Activated T-helper 1 cell treated with anti-CD3 and anti-CD28 coated beads, Interleukin-12 subunit alpha, Interleukin-12 subunit beta, Interleukin-2, Interleukin-4 antibody, amounts not matched to agents 30 ng/mL and 10 ng/mL and 1 ng/mL, durations not matched to agents 14 hours and 24 hours and 36 hours (primary cell): Measurements from ENCODE around the gene SEMA5A. TPM values are rescaled to one million over a fixed set of nuclear protein-coding genes. Genes with fewer than 3 reads are reported as not detected.
A peak's percentile ranks its signal among the peaks of the same experiment; 100 is the strongest.

Experiments
- DNase-seq: peaks from one replicate; pipeline ENCODE4 v3.0.0; 2021; ENCODE audit warnings: low spot score
- H3K27ac Mint-ChIP-seq: one replicate; pipeline ENCODE4 v1.8.0; 2021; ENCODE audit warnings: mild to moderate bottlenecking, mixed read lengths
- H3K27me3 Mint-ChIP-seq: one replicate; pipeline ENCODE4 v1.8.0; 2022; ENCODE audit warnings: mild to moderate bottlenecking, moderate library complexity, mixed read lengths; ENCODE audit not compliant: insufficient read depth
- H3K36me3 Mint-ChIP-seq: one replicate; pipeline ENCODE4 v1.8.0; 2021; ENCODE audit warnings: low read depth, mixed read lengths
- H3K4me1 Mint-ChIP-seq: one replicate; pipeline ENCODE4 v1.8.0; 2021; ENCODE audit warnings: low read depth, mixed read lengths
- H3K4me3 Mint-ChIP-seq: one replicate; pipeline ENCODE4 v1.8.0; 2021; ENCODE audit warnings: mild to moderate bottlenecking, moderate library complexity, mixed read lengths
- H3K9me3 Mint-ChIP-seq: one replicate; pipeline ENCODE4 v1.8.0; 2021; ENCODE audit warnings: mixed read lengths
- intact Hi-C: fragments of 100-400 bp; cut with micrococcal nuclease; formaldehyde crosslinking; loops from one replicate; pipeline ENCODE4 v1.15.1; 2024
- total RNA-seq: library from RNA; stranded (reverse); gene quantifications from 2 replicates; pipeline ENCODE4 v1.2.3, GENCODE V29; 2022

The SEMA5A gene
- total RNA-seq: 0.12 TPM in 1 of 2 replicates, not detected in the other

GRCh38 chr5:9545992-9546851 lies at the start of gene SEMA5A:
SEMA5A (minus strand) TSS chr5:9546075; CDS start chr5:9379946, 166,129 bp downstream.
- no peaks in the 10 kb centered on the region for H3K4me1 Mint-ChIP-seq
- no peaks in the 10 kb centered on the region for H3K9me3 Mint-ChIP-seq
- DNase-seq: no peak
- no peaks in the 10 kb centered on the region for H3K36me3 Mint-ChIP-seq
- no peak within 1 kb of the TSS for H3K27ac Mint-ChIP-seq
- peak within 1 kb of the TSS; percentile 26 for H3K4me3 Mint-ChIP-seq
- H3K27me3 Mint-ChIP-seq: peaks cover 18% of the 10 kb centered on the region
- intact Hi-C loops: loop anchor here (10.0 kb wide), 1 partner anchor 181 kb away; no protein-coding TSS in a partner anchor

- no peak overlapping the region for H3K4me3 Mint-ChIP-seq
- H3K27ac Mint-ChIP-seq: no peak overlapping the region
- no peaks in the 10 kb centered on the region for H3K36me3 Mint-ChIP-seq
- no peaks in the 10 kb centered on the region for H3K27me3 Mint-ChIP-seq
- H3K4me1 Mint-ChIP-seq: no peaks in the 10 kb centered on the region
- intact Hi-C loops: no loop called here
- no peak for DNase-seq
- peaks cover 3% of the 10 kb centered on the region for H3K9me3 Mint-ChIP-seq
These were observed 49.0 kb upstream of the SEMA5A start for GRCh38 chr5:9594913-9595312.

GRCh38 chr5:9589049-9589835 lies 43.4 kb upstream of the SEMA5A start:
- Mint-ChIP-seq H3K27ac (no peak overlapping the region), H3K4me3 (no peak overlapping the region), H3K36me3 (no peaks in the 10 kb centered on the region), H3K27me3 (no peaks in the 10 kb centered on the region), H3K9me3 (peaks cover 3% of the 10 kb centered on the region), H3K4me1 (no peaks in the 10 kb centered on the region)
- intact Hi-C loops: no loop called here
- no peak for DNase-seq

- H3K36me3 Mint-ChIP-seq: no peaks in the 10 kb centered on the region
These were observed 42.4 kb upstream of the SEMA5A start for GRCh38 chr5:9588254-9588653.

GRCh38 chr5:9587135-9587534 lies 41.3 kb upstream of the SEMA5A start:
- Mint-ChIP-seq H3K27ac (no peak overlapping the region), H3K9me3 (peaks cover 3% of the 10 kb centered on the region), H3K27me3 (no peaks in the 10 kb centered on the region), H3K36me3 (no peaks in the 10 kb centered on the region), H3K4me1 (no peaks in the 10 kb centered on the region), H3K4me3 (no peak overlapping the region)
- DNase-seq: no peak
- intact Hi-C loops: no loop called here

More at GRCh38 chr5:9588254-9588653, 42.4 kb upstream of the SEMA5A start:
- H3K27ac Mint-ChIP-seq: no peak overlapping the region
- H3K4me1 Mint-ChIP-seq: no peaks in the 10 kb centered on the region
- no peak for DNase-seq
- peaks cover 3% of the 10 kb centered on the region for H3K9me3 Mint-ChIP-seq
- no peak overlapping the region for H3K4me3 Mint-ChIP-seq
- no peaks in the 10 kb centered on the region for H3K27me3 Mint-ChIP-seq
- intact Hi-C loops: no loop called here

GRCh38 chr5:9582406-9582805 lies 36.5 kb upstream of the SEMA5A start:
- Mint-ChIP-seq H3K27me3 (no peaks in the 10 kb centered on the region), H3K4me3 (no peak overlapping the region), H3K27ac (no peak overlapping the region), H3K4me1 (no peaks in the 10 kb centered on the region), H3K36me3 (no peaks in the 10 kb centered on the region), H3K9me3 (no peaks in the 10 kb centered on the region)
- no peak for DNase-seq
- intact Hi-C loops: no loop called here

GRCh38 chr5:9573796-9574195 lies 27.9 kb upstream of the SEMA5A start:
- Mint-ChIP-seq H3K9me3 (peaks cover 8% of the 10 kb centered on the region), H3K4me3 (no peak overlapping the region), H3K36me3 (no peaks in the 10 kb centered on the region), H3K27ac (no peak overlapping the region), H3K27me3 (no peaks in the 10 kb centered on the region), H3K4me1 (no peaks in the 10 kb centered on the region)
- intact Hi-C loops: no loop called here
- no peak for DNase-seq

GRCh38 chr5:9572246-9572645 lies 26.4 kb upstream of the SEMA5A start:
- Mint-ChIP-seq H3K27me3 (no peaks in the 10 kb centered on the region), H3K36me3 (no peaks in the 10 kb centered on the region), H3K4me3 (no peak overlapping the region), H3K9me3 (peaks cover 8% of the 10 kb centered on the region), H3K27ac (no peak overlapping the region), H3K4me1 (no peaks in the 10 kb centered on the region)
- no peak for DNase-seq
- intact Hi-C loops: no loop called here

- H3K4me1 Mint-ChIP-seq: no peaks in the 10 kb centered on the region
- H3K9me3 Mint-ChIP-seq: peaks cover 8% of the 10 kb centered on the region
- no peak for DNase-seq
- intact Hi-C loops: no loop called here
- no peak overlapping the region for H3K4me3 Mint-ChIP-seq
- H3K27ac Mint-ChIP-seq: no peak overlapping the region
- no peaks in the 10 kb centered on the region for H3K27me3 Mint-ChIP-seq
- H3K36me3 Mint-ChIP-seq: no peaks in the 10 kb centered on the region
These were observed 25.0 kb upstream of the SEMA5A start for GRCh38 chr5:9570876-9571275.

GRCh38 chr5:9567039-9567438 lies 21.2 kb upstream of the SEMA5A start:
- no peaks in the 10 kb centered on the region for H3K36me3 Mint-ChIP-seq
- intact Hi-C loops: no loop called here
- no peak overlapping the region for H3K4me3 Mint-ChIP-seq
- H3K27ac Mint-ChIP-seq: no peak overlapping the region
- no peaks in the 10 kb centered on the region for H3K27me3 Mint-ChIP-seq
- H3K9me3 Mint-ChIP-seq: no peaks in the 10 kb centered on the region
- no peak for DNase-seq
- H3K4me1 Mint-ChIP-seq: no peaks in the 10 kb centered on the region

- no peaks in the 10 kb centered on the region for H3K27me3 Mint-ChIP-seq
- no peak overlapping the region for H3K27ac Mint-ChIP-seq
- no peaks in the 10 kb centered on the region for H3K9me3 Mint-ChIP-seq
- DNase-seq: no peak
- no peaks in the 10 kb centered on the region for H3K36me3 Mint-ChIP-seq
- intact Hi-C loops: no loop called here
- H3K4me3 Mint-ChIP-seq: no peak overlapping the region
- H3K4me1 Mint-ChIP-seq: no peaks in the 10 kb centered on the region
These were observed 18.9 kb upstream of the SEMA5A start for GRCh38 chr5:9564752-9565151.

GRCh38 chr5:9562141-9562540 lies 16.3 kb upstream of the SEMA5A start:
- intact Hi-C loops: no loop called here
- Mint-ChIP-seq H3K4me1 (no peaks in the 10 kb centered on the region), H3K27me3 (no peaks in the 10 kb centered on the region), H3K27ac (no peak overlapping the region), H3K9me3 (no peaks in the 10 kb centered on the region), H3K4me3 (no peak overlapping the region), H3K36me3 (no peaks in the 10 kb centered on the region)
- DNase-seq: no peak

GRCh38 chr5:9559965-9560364 lies 14.1 kb upstream of the SEMA5A start:
- H3K9me3 Mint-ChIP-seq: no peaks in the 10 kb centered on the region
- intact Hi-C loops: no loop called here
- no peaks in the 10 kb centered on the region for H3K36me3 Mint-ChIP-seq
- no peak overlapping the region for H3K27ac Mint-ChIP-seq
- H3K4me3 Mint-ChIP-seq: no peak overlapping the region
- H3K4me1 Mint-ChIP-seq: no peaks in the 10 kb centered on the region
- H3K27me3 Mint-ChIP-seq: no peaks in the 10 kb centered on the region
- no peak for DNase-seq
